ENCODE data around the gene FBXO41. TPM values are rescaled to one million over a fixed set of nuclear protein-coding genes. Genes with fewer than 3 reads are reported as not detected.
A peak's percentile ranks its signal among the peaks of the same experiment; 100 is the strongest.

FBXO41 gene
- total RNA-seq, 1 experiment from 2014 or later, result 4.4 TPM

- Mint-ChIP-seq H3K36me3 (ENCODE audit: insufficient read depth, unreplicated experiment) (peaks cover 25% of the 10 kb centered on the region), H3K27me3 (ENCODE audit: insufficient read depth, unreplicated experiment) (no peaks in the 10 kb centered on the region), H3K4me1 (ENCODE audit: insufficient read depth, unreplicated experiment) (peaks cover 23% of the 10 kb centered on the region), H3K4me3 (ENCODE audit: unreplicated experiment) (peak within 1 kb of the TSS; percentile 75), H3K9me3 (ENCODE audit: unreplicated experiment) (no peaks in the 10 kb centered on the region), H3K27ac (ENCODE audit: low read depth, unreplicated experiment) (peak within 1 kb of the TSS; percentile 98)
- DNase-seq (ENCODE audit: unreplicated experiment), result peak; percentile 93
- intact Hi-C loops (cut with micrococcal nuclease), result no loop called here
- TSS peak; percentile 69 for BruUV-seq (replicated peaks)
- no peak for TF ChIP-seq CTCF (IDR thresholded peaks at IDR 0.05; ENCODE audit: unreplicated experiment)
- ChIA-PET CTCF (interaction anchor here (1.0 to 8.1 kb wide), 3 partner anchors 21 to 55 kb away, joined by 3 to 36 read pairs (median 20); partner anchors contain the start of gene SMYD5), POLR2A (interaction anchor here (0.7 to 9.2 kb wide), 10 partner anchors 10 to 503 kb away, joined by 3 to 74 read pairs (median 10); partner anchors contain the start of genes RAB11FIP5, SMYD5 and TPRKB)
Measured at GRCh38 chr2:73233932-73234832, 50.1 kb downstream of the FBXO41 start, which contains the start of gene CCT7. TSS of gene CCT7 (plus strand) at chr2:73234308. CDS start at chr2:73234379, 71 bp downstream.

- ChIA-PET CTCF (interaction anchor here (1.0 to 8.1 kb wide), 6 partner anchors 11 to 56 kb away, joined by 3 to 36 read pairs (median 6); partner anchors contain the start of gene SMYD5), POLR2A (interaction anchor here (0.5 to 9.2 kb wide), 16 partner anchors 10 to 1903 kb away, joined by 3 to 74 read pairs (median 6); partner anchors contain the start of genes EGR4, RAB11FIP5, SMYD5 and TPRKB)
- peak within 1 kb of the TSS; percentile 98 for H3K27ac Mint-ChIP-seq (ENCODE audit: low read depth, unreplicated experiment)
- peak within 1 kb of the TSS; percentile 75 for H3K4me3 Mint-ChIP-seq (ENCODE audit: unreplicated experiment)
- no peaks in the 10 kb centered on the region for H3K27me3 Mint-ChIP-seq (ENCODE audit: insufficient read depth, unreplicated experiment)
- no peaks in the 10 kb centered on the region for H3K9me3 Mint-ChIP-seq (ENCODE audit: unreplicated experiment)
- H3K36me3 Mint-ChIP-seq (ENCODE audit: insufficient read depth, unreplicated experiment), result peaks cover 22% of the 10 kb centered on the region
- DNase-seq (ENCODE audit: unreplicated experiment), result peak; percentile 100
- peaks cover 23% of the 10 kb centered on the region for H3K4me1 Mint-ChIP-seq (ENCODE audit: insufficient read depth, unreplicated experiment)
- no peak for TF ChIP-seq CTCF (IDR thresholded peaks at IDR 0.05; ENCODE audit: unreplicated experiment)
- intact Hi-C loops (cut with micrococcal nuclease), result no loop called here
- BruUV-seq (replicated peaks), result no TSS peak
Measured at GRCh38 chr2:73233154-73233931, 50.9 kb downstream of the FBXO41 start, which contains the start of gene PRADC1. TSS of gene PRADC1 (minus strand) at chr2:73233239. CDS start at chr2:73233160, 79 bp downstream.

DNA sequence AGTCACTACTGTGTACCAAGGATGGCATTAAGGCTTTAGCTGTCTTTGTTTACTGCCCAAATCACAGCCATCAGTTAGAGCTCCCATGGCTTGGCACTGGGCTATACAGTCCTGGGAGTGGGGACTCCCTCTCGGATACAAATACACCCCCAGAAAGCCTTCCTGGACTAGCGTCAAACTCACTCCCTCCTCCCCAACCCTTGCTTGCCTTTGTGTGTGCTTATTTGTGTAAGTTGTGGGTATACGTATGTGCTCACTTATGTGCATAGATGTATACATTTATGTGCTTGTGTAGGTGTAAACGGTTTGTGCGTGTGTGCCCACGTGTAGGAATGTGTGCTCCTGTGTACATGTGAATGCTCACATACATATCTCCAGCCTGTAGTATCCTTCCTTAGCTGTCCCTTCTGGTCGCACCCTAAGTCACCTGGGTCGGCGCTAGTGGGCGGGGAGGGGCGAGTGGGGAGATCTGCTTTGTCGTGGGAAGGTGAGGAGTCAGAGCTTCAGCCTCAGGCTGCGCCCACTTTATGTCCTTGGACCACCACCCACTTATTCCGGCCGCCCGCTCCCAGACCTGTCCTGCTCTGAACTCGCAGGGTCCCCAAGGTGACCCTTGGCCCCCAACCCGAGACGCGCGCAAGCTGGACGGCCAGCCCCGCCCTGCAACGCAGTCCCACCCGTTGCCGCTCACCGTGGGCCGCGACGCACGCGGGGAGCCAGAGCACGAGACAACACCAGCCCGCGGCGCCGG, 51.7 kb downstream of the FBXO41 start:
- intact Hi-C loops (cut with micrococcal nuclease), result no loop called here
- H3K27me3 Mint-ChIP-seq (ENCODE audit: insufficient read depth, unreplicated experiment), result no peaks in the 10 kb centered on the region
- H3K27ac Mint-ChIP-seq (ENCODE audit: low read depth, unreplicated experiment), result no peak overlapping the region
- DNase-seq (ENCODE audit: unreplicated experiment), result no peak
- POLR2A ChIA-PET, result interaction anchor here (0.5 to 9.2 kb wide), 15 partner anchors 9 to 1902 kb away, joined by 3 to 74 read pairs (median 8); partner anchors contain the start of genes EGR4, RAB11FIP5, SMYD5 and TPRKB
- TF ChIP-seq CTCF (IDR thresholded peaks at IDR 0.05; ENCODE audit: unreplicated experiment), result no peak
- H3K36me3 Mint-ChIP-seq (ENCODE audit: insufficient read depth, unreplicated experiment), result peaks cover 22% of the 10 kb centered on the region
- CTCF ChIA-PET, result interaction anchor here (1.0 to 8.1 kb wide), 6 partner anchors 12 to 57 kb away, joined by 3 to 36 read pairs (median 6); partner anchors contain the start of gene SMYD5
- TSS peak; percentile 17 for BruUV-seq (replicated peaks)
- H3K9me3 Mint-ChIP-seq (ENCODE audit: unreplicated experiment), result no peaks in the 10 kb centered on the region
- H3K4me1 Mint-ChIP-seq (ENCODE audit: insufficient read depth, unreplicated experiment), result peaks cover 23% of the 10 kb centered on the region
- peak overlapping the region; percentile 75 for H3K4me3 Mint-ChIP-seq (ENCODE audit: unreplicated experiment)

All from MCF 10A (cell line).